ENCODE measurements around the gene CIP2A. TPM values are rescaled to one million over a fixed set of nuclear protein-coding genes. Genes with fewer than 3 reads are reported as not detected.

CIP2A gene
- total RNA-seq, 6 donors from 2014 or later: 1.9 to 7.5 (median 3.8) TPM

GRCh38 chr3:108554913-108555571 is 34.2 kb downstream of the CIP2A start:
- Histone ChIP-seq H3K4me1 (peaks cover 0 to 11% (median 5%) of the 10 kb centered on the region in 4 donors), H3K27ac (peak overlapping the region in 1 of 4 donors; percentile 5), H3K36me3 (no peaks in the 10 kb centered on the region), H3K4me3 (no peak overlapping the region), H3K27me3 (no peaks in the 10 kb centered on the region), H3K9me3 (no peaks in the 10 kb centered on the region)
- TF ChIP-seq POLR2A (IDR thresholded peaks at IDR 0.05) (no peak), POLR2AphosphoS5 (IDR thresholded peaks at IDR 0.05) (no peak), EP300 (IDR thresholded peaks at IDR 0.05) (no peak), CTCF (IDR thresholded peaks at IDR 0.05) (no peak)
- 64 to 73% methylated on average over 3 of the region's 3 CpGs for WGBS, 2 donors
- DNase-seq: no peak
- ATAC-seq (ENCODE audit: low FRiP score in 2 of 2): no peak

- no peaks in the 10 kb centered on the region for H3K9me3 ChIP-seq
- TF ChIP-seq POLR2A (IDR thresholded peaks at IDR 0.05) (no peak), POLR2AphosphoS5 (IDR thresholded peaks at IDR 0.05) (no peak)
- no peak overlapping the region for H3K27ac ChIP-seq
- peaks cover 0 to 11% (median 5%) of the 10 kb centered on the region in 4 donors for H3K4me1 ChIP-seq
- H3K36me3 ChIP-seq: no peaks in the 10 kb centered on the region
- ATAC-seq (ENCODE audit: low FRiP score in 2 of 2) (no peak), DNase-seq (no peak)
- H3K27me3 ChIP-seq: no peaks in the 10 kb centered on the region
- no peak overlapping the region for H3K4me3 ChIP-seq
Observed at GRCh38 chr3:108554229-108554628, 35.0 kb downstream of the CIP2A start.

- ATAC-seq (ENCODE audit: low FRiP score in 2 of 2) (peak in 1 of 2 donors; percentile 75), DNase-seq (no peak)
- H3K9me3 ChIP-seq: no peaks in the 10 kb centered on the region
- H3K4me1 ChIP-seq: peaks cover 0 to 11% (median 5%) of the 10 kb centered on the region in 4 donors
- no peak overlapping the region for H3K4me3 ChIP-seq
- H3K27me3 ChIP-seq: no peaks in the 10 kb centered on the region
- no peak overlapping the region for H3K27ac ChIP-seq
- 41 to 43% methylated on average over 4 of the region's 4 CpGs for WGBS, 2 donors
- no peaks in the 10 kb centered on the region for H3K36me3 ChIP-seq
- TF ChIP-seq EP300 (IDR thresholded peaks at IDR 0.05): no peak
- peak in 5 of 6 experiments; percentile 21 to 67 (median 56) for TF ChIP-seq CTCF (IDR thresholded peaks at IDR 0.05)
- no peak for TF ChIP-seq POLR2A (IDR thresholded peaks at IDR 0.05)
Observed at GRCh38 chr3:108552267-108553159, 36.7 kb downstream of the CIP2A start.

GRCh38 chr3:108548886-108549285 is 40.4 kb downstream of the CIP2A start:
- no peaks in the 10 kb centered on the region for H3K36me3 ChIP-seq
- ATAC-seq (ENCODE audit: low FRiP score in 2 of 2): no peak
- no peaks in the 10 kb centered on the region for H3K9me3 ChIP-seq
- H3K4me3 ChIP-seq: no peak overlapping the region
- no peak overlapping the region for H3K27ac ChIP-seq
- TF ChIP-seq POLR2A (IDR thresholded peaks at IDR 0.05) (no peak), POLR2AphosphoS5 (IDR thresholded peaks at IDR 0.05) (no peak), CTCF (IDR thresholded peaks at IDR 0.05) (no peak), EP300 (IDR thresholded peaks at IDR 0.05) (no peak)
- WGBS, 2 donors: 90 to 92% methylated on average over 2 of the region's 2 CpGs
- H3K4me1 ChIP-seq: no peaks in the 10 kb centered on the region
- DNase-seq: no peak
- no peaks in the 10 kb centered on the region for H3K27me3 ChIP-seq

GRCh38 chr3:108548304-108548703 is 40.9 kb downstream of the CIP2A start:
- TF ChIP-seq POLR2AphosphoS5 (IDR thresholded peaks at IDR 0.05) (no peak), CTCF (IDR thresholded peaks at IDR 0.05) (no peak), EP300 (IDR thresholded peaks at IDR 0.05) (no peak), POLR2A (IDR thresholded peaks at IDR 0.05) (no peak)
- DNase-seq: no peak
- H3K4me1 ChIP-seq: no peaks in the 10 kb centered on the region
- no peaks in the 10 kb centered on the region for H3K36me3 ChIP-seq
- ATAC-seq (ENCODE audit: low FRiP score in 2 of 2): no peak
- 63 to 81% methylated on average over 1 of the region's 1 CpG for WGBS, 2 donors
- H3K4me3 ChIP-seq: no peak overlapping the region
- H3K9me3 ChIP-seq: no peaks in the 10 kb centered on the region
- no peak overlapping the region for H3K27ac ChIP-seq
- no peaks in the 10 kb centered on the region for H3K27me3 ChIP-seq
